Measurements from ENCODE around the gene EXOSC3. TPM values are rescaled to one million over a fixed set of nuclear protein-coding genes. Genes with fewer than 3 reads are reported as not detected.

EXOSC3 gene
- total and polyA plus RNA-seq, 2 experiments from 2014 or later, result 28.5 to 48.1 TPM

- H3K4me2 ChIP-seq, result no peak overlapping the region
- H3K4me3 ChIP-seq, result no peak overlapping the region
- H3K4me1 ChIP-seq (ENCODE audit: insufficient read depth), result peaks cover 16% of the 10 kb centered on the region
- no peak overlapping the region for H3K27ac ChIP-seq
- H3K36me3 ChIP-seq (replicated peaks; ENCODE audit: insufficient read depth, low read depth), result no peaks in the 10 kb centered on the region
- WGBS (ENCODE audit: low lambda C conversion rate, missing lambda C conversion rate), result 64% methylated on average over 4 of the region's 4 CpGs
- no peaks in the 10 kb centered on the region for H3K9me2 ChIP-seq (replicated peaks; ENCODE audit: insufficient read depth)
- peaks cover 95% of the 10 kb centered on the region for H3K79me2 ChIP-seq
- no peaks in the 10 kb centered on the region for H3K27me3 ChIP-seq
- peaks cover 56% of the 10 kb centered on the region for H4K20me1 ChIP-seq (ENCODE audit: insufficient read depth, poor library complexity, severe bottlenecking)
- H3K9me3 ChIP-seq (ENCODE audit: low read depth), result no peaks in the 10 kb centered on the region
- no peak for DNase-seq (ENCODE audit: low spot score)
- TF ChIP-seq EZH2phosphoT487 (IDR thresholded peaks at IDR 0.05; ENCODE audit: low read depth, severe bottlenecking, unreplicated experiment) (no peak), EZH2 (IDR thresholded peaks at IDR 0.05; ENCODE audit: borderline replicate concordance) (no peak), CTCF (IDR thresholded peaks at IDR 0.05; ENCODE audit: poor library complexity) (no peak)
- H2AFZ ChIP-seq, result no peak overlapping the region
Observed at GRCh38 chr9:37806271-37806670, 21.4 kb upstream of the EXOSC3 start.

- peaks cover 51% of the 10 kb centered on the region for H4K20me1 ChIP-seq (ENCODE audit: insufficient read depth, poor library complexity, severe bottlenecking)
Observed at GRCh38 chr9:37801959-37802711, 17.3 kb upstream of the EXOSC3 start.

GRCh38 chr9:37801287-37801850 is 16.5 kb upstream of the EXOSC3 start:
- Histone ChIP-seq H3K9me3 (ENCODE audit: low read depth) (no peaks in the 10 kb centered on the region), H3K79me2 (peaks cover 54% of the 10 kb centered on the region), H3K9me2 (replicated peaks; ENCODE audit: insufficient read depth) (no peaks in the 10 kb centered on the region), H4K20me1 (ENCODE audit: insufficient read depth, poor library complexity, severe bottlenecking) (peaks cover 45% of the 10 kb centered on the region), H3K4me2 (peak overlapping the region; percentile 91), H3K36me3 (replicated peaks; ENCODE audit: insufficient read depth, low read depth) (no peaks in the 10 kb centered on the region), H2AFZ (peak overlapping the region; percentile 98), H3K27me3 (no peaks in the 10 kb centered on the region), H3K4me1 (ENCODE audit: insufficient read depth) (peaks cover 16% of the 10 kb centered on the region), H3K27ac (peak overlapping the region; percentile 98), H3K4me3 (peak overlapping the region; percentile 95)
- 1% methylated on average over 43 of the region's 45 CpGs for WGBS (ENCODE audit: low lambda C conversion rate, missing lambda C conversion rate)
- peak; percentile 64 for DNase-seq (ENCODE audit: low spot score)
- TF ChIP-seq CTCF (IDR thresholded peaks at IDR 0.05; ENCODE audit: poor library complexity) (no peak), EZH2 (IDR thresholded peaks at IDR 0.05; ENCODE audit: borderline replicate concordance) (no peak), EZH2phosphoT487 (IDR thresholded peaks at IDR 0.05; ENCODE audit: low read depth, severe bottlenecking, unreplicated experiment) (no peak)

More at GRCh38 chr9:37801959-37802711, 17.3 kb upstream of the EXOSC3 start:
- H2AFZ ChIP-seq, result no peak overlapping the region
- H3K27me3 ChIP-seq, result no peaks in the 10 kb centered on the region
- peaks cover 61% of the 10 kb centered on the region for H3K79me2 ChIP-seq
- peak overlapping the region; percentile 91 for H3K4me2 ChIP-seq
- H3K4me3 ChIP-seq, result peak overlapping the region; percentile 95
- H3K36me3 ChIP-seq (replicated peaks; ENCODE audit: insufficient read depth, low read depth), result no peaks in the 10 kb centered on the region
- H3K9me2 ChIP-seq (replicated peaks; ENCODE audit: insufficient read depth), result no peaks in the 10 kb centered on the region
- H3K27ac ChIP-seq, result peak overlapping the region; percentile 98
- TF ChIP-seq EZH2 (IDR thresholded peaks at IDR 0.05; ENCODE audit: borderline replicate concordance) (no peak), CTCF (IDR thresholded peaks at IDR 0.05; ENCODE audit: poor library complexity) (no peak), EZH2phosphoT487 (IDR thresholded peaks at IDR 0.05; ENCODE audit: low read depth, severe bottlenecking, unreplicated experiment) (no peak)
- H3K4me1 ChIP-seq (ENCODE audit: insufficient read depth), result peaks cover 16% of the 10 kb centered on the region
- H3K9me3 ChIP-seq (ENCODE audit: low read depth), result no peaks in the 10 kb centered on the region
- WGBS (ENCODE audit: low lambda C conversion rate, missing lambda C conversion rate), result 55% methylated on average over 10 of the region's 10 CpGs
- no peak for DNase-seq (ENCODE audit: low spot score)
